Activated CD8-positive, alpha-beta T cell treated with anti-CD3 and anti-CD28 coated beads, Interleukin-2, amount 10 ng/mL, durations not matched to agents 7 days and 5 days (primary cell): ENCODE measurements around the gene CHURC1. TPM values are rescaled to one million over a fixed set of nuclear protein-coding genes. Genes with fewer than 3 reads are reported as not detected.
A peak's percentile ranks its signal among the peaks of the same experiment; 100 is the strongest.

Experiments used
- ATAC-seq: fragments of 150-1000 bp; cut with Tn5 transposase; one replicate; pipeline ENCODE4 v1.10.0; 2021; ENCODE audit warnings: moderate library complexity
- CTCF ChIA-PET: fragments of 350-600 bp; sonication (Branson Sonifier 250); formaldehyde crosslinking; loops from one replicate; lab custom pipeline; 2021; ENCODE audit warnings: antibody characterized with exemption; lab: Charles Lee
- POLR2A ChIA-PET: fragments of 350-600 bp; sonication (Branson Sonifier 250); formaldehyde crosslinking; loops from one replicate; lab custom pipeline; 2021; ENCODE audit warnings: antibody characterized with exemption; lab: Charles Lee
- DNase-seq: peaks from one replicate; pipeline ENCODE4 v3.0.0-alpha.2; 2020
- H3K27ac Mint-ChIP-seq: one replicate; pipeline ENCODE4 v1.8.0; 2021; ENCODE audit warnings: mild to moderate bottlenecking, mixed read lengths
- H3K27me3 Mint-ChIP-seq: one replicate; pipeline ENCODE4 v1.8.0; 2021; ENCODE audit warnings: low read depth, mixed read lengths
- H3K36me3 Mint-ChIP-seq: one replicate; pipeline ENCODE4 v1.8.0; 2021; ENCODE audit warnings: low read depth, mixed read lengths
- H3K4me1 Mint-ChIP-seq: one replicate; pipeline ENCODE4 v1.8.0; 2021; ENCODE audit warnings: low read depth, mixed read lengths
- H3K4me3 Mint-ChIP-seq: one replicate; pipeline ENCODE4 v1.8.0; 2021; ENCODE audit warnings: mild to moderate bottlenecking, mixed read lengths
- H3K9me3 Mint-ChIP-seq: one replicate; pipeline ENCODE4 v1.8.0; 2022; ENCODE audit warnings: mixed read lengths; ENCODE audit not compliant: insufficient read depth
- total RNA-seq, 2 experiments: library from RNA; stranded (reverse); gene quantifications; one replicate each; pipeline ENCODE4 v1.2.3, GENCODE V29; 2021

CHURC1 gene
- total RNA-seq, 2 experiments from 2014 or later = 62.4 to 72.2 TPM

- POLR2A ChIA-PET = no interaction called here
- Mint-ChIP-seq H3K27me3 (no peaks in the 10 kb centered on the region), H3K4me3 (no peak overlapping the region), H3K9me3 (no peaks in the 10 kb centered on the region), H3K27ac (no peak overlapping the region), H3K36me3 (no peaks in the 10 kb centered on the region), H3K4me1 (peaks cover 7% of the 10 kb centered on the region)
- CTCF ChIA-PET = interaction anchor here (0.6 to 1.5 kb wide), 2 partner anchors 24 to 1104 kb away, joined by 3 to 4 read pairs; no protein-coding TSS in a partner anchor
- DNase-seq (no peak), ATAC-seq (no peak)
Measured at GRCh38 chr14:64960762-64961276, 46.6 kb downstream of the CHURC1 start.

- Mint-ChIP-seq H3K4me1 (peaks cover 7% of the 10 kb centered on the region), H3K9me3 (no peaks in the 10 kb centered on the region), H3K4me3 (no peak overlapping the region), H3K27me3 (no peaks in the 10 kb centered on the region), H3K27ac (no peak overlapping the region), H3K36me3 (no peaks in the 10 kb centered on the region)
- ChIA-PET POLR2A (no interaction called here), CTCF (no interaction called here)
- ATAC-seq (no peak), DNase-seq (no peak)
Measured at GRCh38 chr14:64963611-64964010, 49.4 kb downstream of the CHURC1 start.

DNA sequence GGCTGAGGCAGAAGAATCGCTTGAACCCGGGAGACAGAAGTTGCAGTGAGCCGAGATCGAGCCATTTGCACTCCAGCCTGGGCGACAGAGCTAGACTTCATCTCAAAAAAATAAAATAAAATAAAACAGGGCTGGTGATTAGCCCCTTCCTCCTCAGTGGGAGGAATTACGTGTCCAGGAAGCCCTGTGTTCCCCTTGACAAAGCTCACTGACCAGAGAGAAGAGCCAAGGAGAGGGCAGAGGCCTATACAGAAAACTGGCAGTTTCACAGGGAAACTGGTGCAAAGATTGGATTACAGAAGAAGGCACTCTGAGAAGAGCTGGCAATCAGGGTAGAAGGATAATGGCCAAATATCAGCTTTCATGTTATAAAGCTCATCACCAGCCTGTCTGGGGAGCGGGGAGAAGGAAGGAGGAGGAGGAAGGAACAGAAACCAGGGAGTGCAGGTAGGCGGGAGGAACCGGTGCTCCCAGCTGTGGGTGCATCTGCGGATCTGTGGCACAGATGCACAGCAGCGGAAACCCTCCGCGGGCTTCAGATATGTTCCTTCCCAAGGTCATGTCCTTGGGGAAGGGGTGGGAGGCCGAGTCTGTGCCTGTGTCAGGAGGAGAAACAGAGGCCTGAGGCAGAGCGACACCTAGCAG is 51.2 kb downstream of the CHURC1 start:
- Mint-ChIP-seq H3K27ac (no peak overlapping the region), H3K36me3 (no peaks in the 10 kb centered on the region), H3K9me3 (no peaks in the 10 kb centered on the region), H3K4me3 (no peak overlapping the region), H3K4me1 (peaks cover 6% of the 10 kb centered on the region), H3K27me3 (peaks cover 4% of the 10 kb centered on the region)
- no peak for ATAC-seq
- ChIA-PET CTCF (interaction anchor here (1.2 kb wide), 1 partner anchor 10 kb away, joined by 3 read pairs; no protein-coding TSS in a partner anchor), POLR2A (no interaction called here)
- DNase-seq = no peak

- POLR2A ChIA-PET = interaction anchor here (1.0 kb wide), 1 partner anchor 21 kb away, joined by 4 read pairs; no protein-coding TSS in a partner anchor
- Mint-ChIP-seq H3K4me3 (no peak overlapping the region), H3K4me1 (peaks cover 6% of the 10 kb centered on the region), H3K36me3 (no peaks in the 10 kb centered on the region), H3K27ac (no peak overlapping the region), H3K9me3 (no peaks in the 10 kb centered on the region), H3K27me3 (peaks cover 11% of the 10 kb centered on the region)
- DNase-seq = no peak
- no peak for ATAC-seq
- CTCF ChIA-PET = no interaction called here
Measured at GRCh38 chr14:64966976-64967375, 52.7 kb downstream of the CHURC1 start.

DNA sequence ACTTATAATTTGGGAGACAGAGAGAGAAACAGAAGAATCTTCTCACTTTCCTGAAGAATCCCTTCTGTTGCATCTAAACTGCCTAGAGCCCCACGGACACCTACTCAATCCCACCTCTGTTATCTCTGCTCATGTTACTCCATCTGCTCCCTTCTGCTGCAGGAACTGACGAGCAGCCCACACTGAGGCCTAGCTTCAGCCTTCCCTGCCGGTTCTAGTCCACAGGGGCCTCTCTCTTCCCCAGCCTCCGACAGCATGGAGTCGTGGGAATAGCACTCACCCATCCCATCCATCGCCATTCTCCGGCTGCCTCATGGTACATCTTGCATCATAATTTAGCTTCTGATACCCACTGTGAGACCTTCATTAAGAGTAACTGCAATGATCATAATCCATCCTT is 53.9 kb downstream of the CHURC1 start:
- no peak for DNase-seq
- Mint-ChIP-seq H3K27ac (no peak overlapping the region), H3K36me3 (no peaks in the 10 kb centered on the region), H3K4me1 (peaks cover 12% of the 10 kb centered on the region), H3K27me3 (peaks cover 11% of the 10 kb centered on the region), H3K4me3 (no peak overlapping the region), H3K9me3 (no peaks in the 10 kb centered on the region)
- CTCF ChIA-PET = no interaction called here
- no peak for ATAC-seq
- POLR2A ChIA-PET = interaction anchor here (0.8 kb wide), 1 partner anchor 43 kb away, joined by 3 read pairs; no protein-coding TSS in a partner anchor

DNA sequence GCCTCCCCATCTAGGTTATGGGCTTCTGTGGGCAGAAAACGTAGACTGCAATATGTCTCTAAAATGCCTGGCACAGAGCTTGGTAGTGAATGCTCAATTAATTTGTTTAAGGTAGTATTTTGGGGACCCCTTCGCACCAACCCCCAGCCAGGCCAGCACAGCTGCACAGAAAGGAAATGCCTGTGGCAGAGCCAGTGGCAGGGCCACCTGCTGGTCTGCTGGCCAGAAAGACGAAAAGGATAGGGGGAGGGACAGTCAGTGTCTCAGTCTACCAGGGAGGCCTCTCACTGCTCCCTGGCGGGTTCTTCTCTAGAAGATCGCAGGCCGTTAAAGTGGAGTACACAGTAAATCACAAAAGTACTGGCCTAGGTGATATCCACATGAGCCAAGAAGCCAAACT is 54.4 kb downstream of the CHURC1 start:
- Mint-ChIP-seq H3K9me3 (no peaks in the 10 kb centered on the region), H3K27me3 (peaks cover 11% of the 10 kb centered on the region), H3K4me1 (peaks cover 12% of the 10 kb centered on the region), H3K36me3 (no peaks in the 10 kb centered on the region), H3K27ac (no peak overlapping the region), H3K4me3 (no peak overlapping the region)
- ChIA-PET CTCF (no interaction called here), POLR2A (interaction anchor here (0.8 kb wide), 1 partner anchor 43 kb away, joined by 3 read pairs; no protein-coding TSS in a partner anchor)
- ATAC-seq = no peak
- no peak for DNase-seq

DNA sequence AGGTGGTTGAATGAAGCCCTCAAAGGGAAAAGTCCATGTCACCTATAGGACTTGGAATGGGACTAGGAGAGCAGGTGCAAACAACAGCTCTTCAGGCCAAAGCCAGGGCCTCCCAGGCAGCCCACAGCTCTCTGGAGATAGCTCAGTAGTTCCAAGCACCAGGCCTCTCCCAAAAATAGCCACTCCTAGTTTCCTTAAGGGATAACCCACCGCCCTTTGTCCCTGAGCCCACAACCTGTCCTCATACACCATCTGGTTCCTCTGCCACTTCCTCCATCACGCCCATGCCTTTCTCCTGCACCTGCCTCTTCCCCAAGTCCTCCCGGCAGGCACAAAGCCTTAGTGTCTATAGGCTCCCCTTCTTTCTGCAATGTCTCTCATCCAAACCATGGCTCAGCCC is 55.8 kb downstream of the CHURC1 start:
- DNase-seq = no peak
- CTCF ChIA-PET = interaction anchor here (0.6 to 1.8 kb wide), 6 partner anchors 17 to 146 kb away, joined by 3 to 9 read pairs (median 4); partner anchors contain the start of gene FNTB
- POLR2A ChIA-PET = no interaction called here
- H3K27ac Mint-ChIP-seq = no peak overlapping the region
- H3K9me3 Mint-ChIP-seq = no peaks in the 10 kb centered on the region
- H3K36me3 Mint-ChIP-seq = no peaks in the 10 kb centered on the region
- peaks cover 11% of the 10 kb centered on the region for H3K27me3 Mint-ChIP-seq
- H3K4me1 Mint-ChIP-seq = peaks cover 12% of the 10 kb centered on the region
- H3K4me3 Mint-ChIP-seq = no peak overlapping the region
- no peak for ATAC-seq

DNA sequence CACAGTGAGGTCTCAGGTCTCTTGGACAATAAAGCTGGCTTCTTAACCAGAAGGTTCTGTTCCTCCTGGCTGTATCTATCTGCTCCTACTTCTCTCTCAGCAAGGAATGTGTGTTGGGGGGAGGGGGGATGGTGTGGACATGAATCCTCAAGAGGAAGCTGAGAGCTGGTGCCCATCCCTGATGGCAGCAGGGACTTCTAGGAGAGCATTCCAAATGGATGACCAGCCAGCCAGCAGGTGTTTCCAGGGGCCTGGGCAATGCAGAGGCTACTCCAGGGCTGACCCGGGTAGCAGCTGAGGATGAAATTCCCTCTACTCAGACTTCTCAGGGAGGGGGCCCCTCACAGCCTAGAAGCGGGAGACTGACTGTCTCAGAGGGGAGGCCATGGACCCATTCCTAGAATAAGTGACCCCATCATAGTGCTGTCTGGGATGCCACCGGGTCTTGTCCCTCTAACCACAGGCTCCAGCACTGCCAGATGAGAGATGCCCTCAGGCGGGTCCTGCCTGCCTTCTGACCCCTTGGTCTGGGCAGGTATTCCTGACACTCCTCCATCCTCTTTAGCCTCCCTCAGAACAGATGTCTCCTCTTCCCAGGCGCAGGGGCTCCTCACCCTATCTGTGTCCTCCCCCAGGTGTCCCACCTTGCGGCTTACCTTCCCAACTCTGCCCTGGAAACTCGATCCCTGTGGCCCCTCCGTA is 56.7 kb downstream of the CHURC1 start:
- ATAC-seq = no peak
- Mint-ChIP-seq H3K27me3 (peaks cover 12% of the 10 kb centered on the region), H3K9me3 (no peaks in the 10 kb centered on the region)

DNA sequence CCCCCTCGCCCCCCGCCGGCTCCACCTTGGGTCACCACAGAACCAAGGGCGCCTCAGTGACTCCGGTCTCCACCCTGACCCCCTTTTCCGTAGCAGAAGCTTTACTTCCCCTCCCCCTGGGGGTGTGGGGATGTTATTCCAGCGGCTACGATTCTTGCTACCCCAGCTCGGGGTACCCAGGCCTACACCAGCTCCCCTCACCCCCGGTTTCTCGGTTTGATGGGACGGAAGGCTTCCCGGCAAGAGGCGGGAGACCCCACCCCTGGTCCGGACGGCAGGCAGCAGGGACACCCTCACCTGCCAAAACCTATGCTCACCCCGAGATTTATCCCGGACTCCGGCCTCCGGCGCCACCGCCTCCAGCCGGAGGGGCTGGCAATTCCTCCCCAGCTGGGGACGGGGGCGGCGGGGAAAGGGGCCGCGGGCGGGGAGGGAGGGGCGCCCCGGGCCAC is 57.3 kb downstream of the CHURC1 start:
- no peaks in the 10 kb centered on the region for H3K9me3 Mint-ChIP-seq
- no peak for ATAC-seq
- CTCF ChIA-PET = interaction anchor here (0.9 to 1.4 kb wide), 2 partner anchors 15 to 147 kb away, joined by 3 to 4 read pairs; partner anchors contain the start of gene FNTB

More for the DNA sequence above, 56.7 kb downstream of the CHURC1 start:
- Mint-ChIP-seq H3K4me1 (peaks cover 12% of the 10 kb centered on the region), H3K4me3 (peak overlapping the region; percentile 62), H3K27ac (no peak overlapping the region), H3K36me3 (no peaks in the 10 kb centered on the region)
- CTCF ChIA-PET = interaction anchor here (0.9 to 1.8 kb wide), 6 partner anchors 15 to 147 kb away, joined by 3 to 9 read pairs (median 4); partner anchors contain the start of gene FNTB
- no peak for DNase-seq
- POLR2A ChIA-PET = interaction anchor here (1.0 kb wide), 1 partner anchor 56 kb away, joined by 3 read pairs; no protein-coding TSS in a partner anchor

DNA sequence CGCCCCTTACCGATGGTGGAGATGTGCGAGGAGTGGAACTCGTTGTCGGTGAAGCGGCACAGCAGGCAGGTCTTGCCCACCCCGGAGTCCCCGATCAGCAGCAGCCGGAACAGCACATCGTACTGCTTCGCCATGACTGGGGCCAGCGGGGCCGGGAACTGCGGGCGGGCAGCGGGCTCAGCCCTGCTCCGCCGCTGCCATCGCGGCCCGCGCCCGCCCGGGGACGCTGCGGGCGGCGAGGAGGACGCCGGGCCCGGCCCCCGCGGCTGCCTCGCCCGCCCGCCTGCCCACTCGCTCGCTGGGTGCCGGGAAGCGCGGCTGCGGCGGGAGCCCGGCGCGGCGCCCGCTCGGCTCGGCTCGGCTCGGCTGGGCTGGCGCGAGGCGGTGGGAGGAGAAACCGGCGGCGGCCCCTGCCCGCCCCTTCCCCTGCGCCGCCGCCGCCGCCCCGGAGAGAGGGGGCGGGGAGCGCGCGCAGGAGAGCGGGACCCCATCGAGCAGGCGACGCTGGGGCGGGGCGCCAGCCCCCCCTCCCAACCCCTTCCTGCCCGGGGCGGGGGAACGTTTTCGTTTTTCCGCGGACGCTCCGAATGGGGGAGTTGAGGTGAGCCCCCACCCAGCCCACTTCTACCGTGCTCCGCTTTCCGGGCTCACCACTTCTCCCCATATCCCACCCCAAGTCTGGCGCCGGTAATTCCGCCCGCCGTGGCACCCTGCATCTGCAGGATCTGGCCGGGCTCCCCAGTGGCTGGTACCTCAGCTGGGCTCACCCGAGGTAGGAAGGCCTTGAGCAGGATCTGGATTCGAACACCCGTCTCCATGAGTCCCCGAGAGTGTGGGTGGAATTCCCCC is 57.9 kb downstream of the CHURC1 start, which contains the start of gene RAB15:
Gene RAB15, minus strand, starts transcription at position 394 of the 849 bp plus-strand sequence. Its CDS starts 260 bp downstream, at position 134.
- no peaks in the 10 kb centered on the region for H3K36me3 Mint-ChIP-seq
- H3K4me1 Mint-ChIP-seq = peaks cover 12% of the 10 kb centered on the region
- H3K4me3 Mint-ChIP-seq = peak within 1 kb of the TSS; percentile 77
- DNase-seq = peak; percentile 37
- H3K9me3 Mint-ChIP-seq = no peaks in the 10 kb centered on the region
- peak; percentile 84 for ATAC-seq
- ChIA-PET CTCF (no interaction called here), POLR2A (no interaction called here)
- H3K27ac Mint-ChIP-seq = peak within 1 kb of the TSS; percentile 68
- peaks cover 18% of the 10 kb centered on the region for H3K27me3 Mint-ChIP-seq

More for the DNA sequence above, 57.3 kb downstream of the CHURC1 start:
- Mint-ChIP-seq H3K4me3 (peak overlapping the region; percentile 62), H3K36me3 (no peaks in the 10 kb centered on the region), H3K27me3 (peaks cover 16% of the 10 kb centered on the region), H3K4me1 (peaks cover 12% of the 10 kb centered on the region), H3K27ac (no peak overlapping the region)
- POLR2A ChIA-PET = interaction anchor here (1.0 kb wide), 1 partner anchor 57 kb away, joined by 3 read pairs; no protein-coding TSS in a partner anchor
- no peak for DNase-seq

DNA sequence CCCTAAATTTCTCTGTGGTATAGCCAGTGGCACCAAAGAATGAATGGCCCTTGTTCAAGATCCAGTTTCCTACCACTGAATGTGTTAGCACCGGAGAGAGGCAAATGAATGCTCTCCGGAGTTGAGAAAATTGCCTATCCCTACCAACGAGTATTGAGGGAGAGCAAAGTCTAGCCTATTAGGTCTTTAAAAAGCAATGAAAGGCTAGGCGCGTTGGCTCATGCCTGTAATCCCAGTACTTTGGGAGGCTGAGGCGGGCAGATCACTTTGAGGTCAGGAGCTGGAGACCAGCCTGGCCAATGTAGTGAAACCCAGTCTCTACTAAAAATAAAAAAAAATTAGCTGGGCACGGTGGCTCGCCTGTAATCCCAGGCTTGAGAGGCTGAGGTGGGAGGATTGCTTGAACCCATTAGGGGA is 58.8 kb downstream of the CHURC1 start:
- POLR2A ChIA-PET = no interaction called here
- no peak for DNase-seq

More for the DNA sequence above, 58.8 kb downstream of the CHURC1 start:
- H3K4me3 Mint-ChIP-seq = peak overlapping the region; percentile 77
- H3K27me3 Mint-ChIP-seq = peaks cover 21% of the 10 kb centered on the region
- ATAC-seq = no peak
- H3K4me1 Mint-ChIP-seq = peaks cover 12% of the 10 kb centered on the region
- no peak overlapping the region for H3K27ac Mint-ChIP-seq
- H3K36me3 Mint-ChIP-seq = no peaks in the 10 kb centered on the region
- H3K9me3 Mint-ChIP-seq = no peaks in the 10 kb centered on the region
- CTCF ChIA-PET = no interaction called here
